Left ventricle myocardium inferior (tissue), 1 donor: ENCODE results near the gene EIF5A. TPM values are rescaled to one million over a fixed set of nuclear protein-coding genes. Genes with fewer than 3 reads are reported as not detected.

Source experiments
- DNase-seq: peaks from one replicate; pipeline ENCODE4 v3.0.0-alpha.2; 2020
- H3K27ac ChIP-seq: fragments of 200-600 bp; replicated peaks from 2 replicates; pipeline ENCODE4 v1.8.0; 2021
- H3K27me3 ChIP-seq: fragments of 200-600 bp; 2 replicates; pipeline ENCODE4 v1.8.0; 2021; ENCODE audit warnings: low read depth
- H3K36me3 ChIP-seq: fragments of 200-600 bp; 2 replicates; pipeline ENCODE4 v1.8.0; 2021
- H3K4me1 ChIP-seq: fragments of 200-600 bp; 2 replicates; pipeline ENCODE4 v1.8.0; 2021
- H3K4me3 ChIP-seq: fragments of 200-600 bp; 2 replicates; pipeline ENCODE4 v1.8.0; 2021; ENCODE audit warnings: mild to moderate bottlenecking, moderate library complexity
- H3K9me3 ChIP-seq: fragments of 200-600 bp; replicated peaks from 2 replicates; pipeline ENCODE4 v1.8.0; 2021
- CTCF ChIP-seq: fragments of 200-600 bp; IDR thresholded peaks from 2 replicates; pipeline ENCODE4 v1.8.0; 2021; ENCODE audit warnings: antibody characterized with exemption, mild to moderate bottlenecking, borderline replicate concordance
- intact Hi-C: fragments of 100-400 bp; cut with micrococcal nuclease; formaldehyde crosslinking; loops from one replicate; pipeline ENCODE4 v1.11.0; 2022
- total RNA-seq: library from RNA; stranded (reverse); fragmentation: NEBNext Ultra II Directional; extraction: Animal tissue kit (Norgen Biotek cat#: 25700); gene quantifications from one replicate; pipeline ENCODE4 v1.2.1, GENCODE V29; 2021
- donor health status: DM: no; HTN: yes; CAD: no; lungs with severe emphysema.

Gene EIF5A
- total RNA-seq, 1 donor from 2014 or later: 250 TPM

GRCh38 chr17:7279448-7279847 is 28.0 kb upstream of the EIF5A start:
- Histone ChIP-seq H3K36me3 (peaks cover 10% of the 10 kb centered on the region), H3K9me3 (no peaks in the 10 kb centered on the region), H3K27ac (no peak overlapping the region), H3K4me1 (peaks cover 42% of the 10 kb centered on the region), H3K27me3 (peaks cover 31% of the 10 kb centered on the region), H3K4me3 (no peak overlapping the region)
- intact Hi-C loops: loop anchor here (10.0 kb wide), 1 partner anchor 65 kb away; no protein-coding TSS in a partner anchor
- TF ChIP-seq CTCF: no peak
- DNase-seq: no peak

- intact Hi-C loops: no loop called here
- peak; percentile 98 for TF ChIP-seq CTCF
- Histone ChIP-seq H3K27me3 (peaks cover 38% of the 10 kb centered on the region), H3K9me3 (no peaks in the 10 kb centered on the region), H3K27ac (peak overlapping the region; percentile 95), H3K4me1 (peaks cover 54% of the 10 kb centered on the region), H3K4me3 (peak overlapping the region; percentile 76), H3K36me3 (peaks cover 22% of the 10 kb centered on the region)
- peak; percentile 85 for DNase-seq
These were observed 26.8 kb upstream of the EIF5A start for GRCh38 chr17:7280519-7281073.

GRCh38 chr17:7281074-7281952 is 26.1 kb upstream of the EIF5A start, which contains the start of gene SLC2A4:
Gene SLC2A4 (plus strand): TSS chr17:7281718. CDS start chr17:7281935, 217 bp downstream.
- peaks cover 61% of the 10 kb centered on the region for H3K4me1 ChIP-seq
- DNase-seq: peak; percentile 94

GRCh38 chr17:7281953-7282751 is 25.3 kb upstream of the EIF5A start:
- Histone ChIP-seq H3K36me3 (peaks cover 34% of the 10 kb centered on the region), H3K4me3 (peak overlapping the region; percentile 76), H3K9me3 (no peaks in the 10 kb centered on the region), H3K27ac (peak overlapping the region; percentile 95), H3K27me3 (peaks cover 40% of the 10 kb centered on the region), H3K4me1 (peaks cover 61% of the 10 kb centered on the region)
- DNase-seq: peak; percentile 87
- intact Hi-C loops: no loop called here
- TF ChIP-seq CTCF: no peak

More at GRCh38 chr17:7281074-7281952, 26.1 kb upstream of the EIF5A start, which contains the start of gene SLC2A4:
- H3K36me3 ChIP-seq: peaks cover 29% of the 10 kb centered on the region
- no peak for TF ChIP-seq CTCF
- H3K4me3 ChIP-seq: peak within 1 kb of the TSS; percentile 76
- H3K9me3 ChIP-seq: no peaks in the 10 kb centered on the region
- intact Hi-C loops: no loop called here
- H3K27ac ChIP-seq: peak within 1 kb of the TSS; percentile 95
- peaks cover 38% of the 10 kb centered on the region for H3K27me3 ChIP-seq

- Histone ChIP-seq H3K9me3 (no peaks in the 10 kb centered on the region), H3K27ac (peak overlapping the region; percentile 95), H3K4me3 (peak overlapping the region; percentile 76), H3K4me1 (peaks cover 63% of the 10 kb centered on the region), H3K27me3 (peaks cover 47% of the 10 kb centered on the region), H3K36me3 (peaks cover 34% of the 10 kb centered on the region)
- DNase-seq: no peak
- intact Hi-C loops: no loop called here
- peak; percentile 23 for TF ChIP-seq CTCF
These were observed 24.6 kb upstream of the EIF5A start for GRCh38 chr17:7282752-7283321.
